GM12878 (cell line): ENCODE data around the gene POR. TPM values are rescaled to one million over a fixed set of nuclear protein-coding genes. Genes with fewer than 3 reads are reported as not detected.

Experiments used
- ATAC-seq: fragments of 200-7000 bp; cut with Tn5 transposase; 3 replicates; pipeline ENCODE4 v1.9.1; 2020; ENCODE audit warnings: mild to moderate bottlenecking, moderate library complexity
- BruUV-seq: library from RNA; stranded (reverse); fragments of 400-500 nt; replicated peaks from 2 replicates; lab custom pipeline; 2021; lab: Mats Ljungman, UMichigan
- CTCF ChIA-PET: fragments of 300-600 bp; sonication (Branson Sonifier 250); formaldehyde crosslinking; extraction: SDS; loops from one replicate; lab custom pipeline; 2021; ENCODE audit warnings: inconsistent platforms; lab: Yijun Ruan, JAX
- POLR2A ChIA-PET: fragments of 350-600 bp; formaldehyde crosslinking; extraction: SDS; loops from one replicate; lab custom pipeline; 2021; ENCODE audit warnings: inconsistent platforms; lab: Charles Lee
- RAD21 ChIA-PET: fragments of 300-600 bp; sonication (Branson Sonifier 250); formaldehyde crosslinking; loops from one replicate; lab custom pipeline; 2023; ENCODE audit warnings: antibody characterized with exemption; ENCODE audit not compliant: unreplicated experiment; lab: Charles Lee
- SMC1A ChIA-PET: fragments of 300-600 bp; sonication (Branson Sonifier 250); formaldehyde crosslinking; loops from one replicate; lab custom pipeline; 2023; ENCODE audit not compliant: unreplicated experiment, uncharacterized antibody; lab: Charles Lee
- DNase-seq: peaks from one replicate; pipeline ENCODE4 v3.0.0-alpha.2; 2011; ENCODE audit warnings: low read depth, low spot score
- FAIRE-seq: peaks from 3 replicates; lab custom pipeline; 2011; peaks lifted over from hg19 to GRCh38; lab: Jason Lieb, UNC
- H2AFZ ChIP-seq: 2 replicates; pipeline ENCODE4 v1.6.0; 2011; ENCODE audit warnings: low read depth, low read length, control low read depth; ENCODE audit not compliant: control insufficient read depth
- H3K27ac ChIP-seq: 2 replicates; pipeline ENCODE4 v1.5.1; 2011; ENCODE audit warnings: control low read depth; ENCODE audit not compliant: control insufficient read depth, insufficient read depth
- H3K27me3 ChIP-seq, 2 experiments: replicated peaks in 1 of 2; 2 replicates each; pipeline versions ENCODE4 v1.6.0 to v1.6.1; 2011; ENCODE audit warnings: low read length in 1 of 2; ENCODE audit not compliant: control insufficient read depth in 2 of 2, insufficient read depth in 2 of 2
- H3K36me3 ChIP-seq, 2 experiments: 2 replicates each; pipeline ENCODE4 v1.5.1; 2011; ENCODE audit warnings: low read length in 1 of 2; ENCODE audit not compliant: control insufficient read depth in 2 of 2, insufficient read depth in 2 of 2
- H3K4me1 ChIP-seq: 2 replicates; pipeline ENCODE4 v1.6.1; 2011; ENCODE audit warnings: mild to moderate bottlenecking, low read length, moderate library complexity, mixed read lengths; ENCODE audit not compliant: control insufficient read depth, insufficient read depth
- H3K4me2 ChIP-seq: 2 replicates; pipeline ENCODE4 v1.6.0; 2011; ENCODE audit warnings: control low read depth; ENCODE audit not compliant: control insufficient read depth, insufficient read depth
- H3K4me3 ChIP-seq: fragments of 200-600 bp; sonication (generic); 2 replicates; pipeline ENCODE4 v1.5.1; 2016
- H3K79me2 ChIP-seq: 2 replicates; pipeline ENCODE4 v1.6.0; 2011; ENCODE audit warnings: low read length; ENCODE audit not compliant: control insufficient read depth, insufficient read depth
- H3K9ac ChIP-seq: 2 replicates; pipeline ENCODE4 v1.8.0; 2011; ENCODE audit warnings: low read length, control low read depth, mixed read lengths; ENCODE audit not compliant: control insufficient read depth, insufficient read depth
- H3K9me3 ChIP-seq: replicated peaks from 3 replicates; pipeline ENCODE4 v1.5.1; 2011; ENCODE audit warnings: mild to moderate bottlenecking, low read length; ENCODE audit not compliant: control insufficient read depth, insufficient read depth
- H4K20me1 ChIP-seq: 2 replicates; pipeline ENCODE4 v1.6.0; 2011; ENCODE audit not compliant: control insufficient read depth, insufficient read depth
- BHLHE40 ChIP-seq, 2 experiments: fragments of 450-650 bp in 1 of 2; IDR thresholded peaks; 2 replicates each; pipeline ENCODE4 v1.6.1; 2011 to 2017; ENCODE audit warnings: low read depth in 2 of 2, borderline replicate concordance in 1 of 2, improper control_type of control experiment in 1 of 2, low read length in 1 of 2, mild to moderate bottlenecking in 1 of 2
- LARP7 ChIP-seq: fragments of 450-650 bp; IDR thresholded peaks from 2 replicates; pipeline ENCODE4 v1.6.1; 2017; ENCODE audit warnings: mild to moderate bottlenecking
- PBX3 ChIP-seq: IDR thresholded peaks from 2 replicates; pipeline ENCODE4 v1.6.1; 2011; ENCODE audit warnings: mild to moderate bottlenecking, low read depth, low read length, moderate library complexity; ENCODE audit not compliant: insufficient replicate concordance
- PKNOX1 ChIP-seq: fragments of 450-650 bp; IDR thresholded peaks from 2 replicates; pipeline ENCODE4 v1.6.1; 2016; ENCODE audit warnings: mild to moderate bottlenecking
- RAD21 ChIP-seq: IDR thresholded peaks from 2 replicates; pipeline ENCODE4 v1.6.1; 2011; ENCODE audit warnings: mild to moderate bottlenecking, low read depth, low read length, moderate library complexity; ENCODE audit not compliant: insufficient read depth
- SMAD5 ChIP-seq: IDR thresholded peaks from 2 replicates; pipeline ENCODE4 v1.6.1; 2016; ENCODE audit warnings: antibody characterized with exemption, low read depth
- YBX1 ChIP-seq: fragments of 450-650 bp; IDR thresholded peaks from 2 replicates; pipeline ENCODE4 v1.6.1; 2016; ENCODE audit warnings: antibody characterized with exemption
- WGBS: methylation state at CpG from one replicate; pipeline ENCODE4 v1.1.6; 2016; ENCODE audit warnings: low lambda C conversion rate; ENCODE audit not compliant: insufficient replicate concordance, insufficient coverage; ENCODE audit errors: missing lambda C conversion rate; 5-methylcytosine and 5-hydroxymethylcytosine counted together
- in situ Hi-C: fragments of 300-500 bp; cut with MboI; formaldehyde crosslinking; loops from 9 replicates; pipeline ENCODE4 v1.14.3; 2018; ENCODE audit warnings: mixed read lengths
- intact Hi-C: fragments of 100-400 bp; cut with micrococcal nuclease; formaldehyde crosslinking; loops from one replicate; pipeline ENCODE4 v1.14.2; 2022; ENCODE audit not compliant: unreplicated experiment
- polyA plus RNA-seq, 11 experiments: library from polyadenylated mRNA; depleted of rRNA in 4 of 11; unstranded in 6 of 11; stranded (reverse) in 5 of 11; fragments of >200 nt; fragmentation: Nextera tagmentation in 4 of 11; fragmentation: Illumina TruSeq in 1 of 11; extraction: Ambion mirVana in 4 of 11; extraction: Trizol in 1 of 11; gene quantifications; 1 replicate in 1 of 11; 2 replicates in 10 of 11; pipeline versions ENCODE4 v1.2.1 to v1.2.3, GENCODE V29; 2011 to 2016; ENCODE audit warnings: inconsistent platforms in 2 of 11, missing spikeins in 2 of 11, low read depth in 1 of 11
- total RNA-seq, 4 experiments: library from RNA; depleted of rRNA in 3 of 4; stranded (reverse); fragments of >200 nt in 3 of 4; fragmentation: Illumina TruSeq in 1 of 4; extraction: Trizol in 1 of 4; gene quantifications; 2 replicates each; pipeline versions ENCODE4 v1.2.1 to v1.2.3, GENCODE V29; 2013 to 2021
- TF ChIP-seq, protein P1 (sequence below), 3 experiments: IDR thresholded peaks in 2 of 3; conservative IDR thresholded peaks in 1 of 3; 2 replicates each; pipeline ENCODE4 v1.5.1; 2011; ENCODE audit warnings: low read depth in 3 of 3, low read length in 3 of 3, mild to moderate bottlenecking in 3 of 3, control low read depth in 2 of 3, moderate library complexity in 2 of 3, inconsistent platforms in 1 of 3, mixed read lengths in 1 of 3; ENCODE audit not compliant: control insufficient read depth in 2 of 3, insufficient read depth in 1 of 3; ENCODE audit errors: extremely low read depth in 1 of 3

Gene POR
- total and polyA plus RNA-seq, 10 of the 15 experiments (the other 5 are each of a cell fraction or from before 2014, with no cell fraction given), result 2.2 to 75.8 (median 35.9) TPM

- Histone ChIP-seq H3K9ac (no peak overlapping the region), H3K4me1 (no peaks in the 10 kb centered on the region), H3K27ac (no peak overlapping the region), H3K4me3 (no peak overlapping the region), H3K79me2 (no peaks in the 10 kb centered on the region), H4K20me1 (no peaks in the 10 kb centered on the region), H2AFZ (no peak overlapping the region; the same call in 1 of the 2 replicates), H3K9me3 (no peaks in the 10 kb centered on the region), H3K27me3 (no peaks in the 10 kb centered on the region), H3K36me3 (no peaks in the 10 kb centered on the region), H3K4me2 (no peak overlapping the region)
- ATAC-seq, result peak; percentile 46
- intact Hi-C loops (loop anchor here (1.0 kb wide), 1 partner anchor 154 kb away; no protein-coding TSS in a partner anchor), in situ Hi-C loops (loop anchor here (5.0 kb wide), 1 partner anchor 156 kb away; no protein-coding TSS in a partner anchor)
- ChIA-PET CTCF (interaction anchor here (0.7 to 10.9 kb wide), 13 partner anchors 8 to 311 kb away, joined by 3 to 247 read pairs (median 5); partner anchors contain the start of genes POR and RHBDD2), SMC1A (interaction anchor here (0.8 to 4.9 kb wide), 6 partner anchors 99 to 157 kb away, joined by 3 to 75 read pairs (median 4); no protein-coding TSS in a partner anchor), RAD21 (interaction anchor here (1.0 to 4.9 kb wide), 5 partner anchors 48 to 397 kb away, joined by 3 to 115 read pairs (median 4); no protein-coding TSS in a partner anchor), POLR2A (interaction anchor here (1.5 to 1.9 kb wide), 2 partner anchors 49 to 154 kb away, joined by 3 to 9 read pairs; partner anchors contain the start of gene POR)
- 24% methylated on average over 5 of the region's 5 CpGs for WGBS
- no peak for FAIRE-seq
- no peak for TF ChIP-seq BHLHE40 (IDR thresholded peaks at IDR 0.05; ENCODE audit: borderline replicate concordance in 1 of 2, low read depth in 2 of 2, low read length in 1 of 2)
- no peak for DNase-seq
- no TSS peak for BruUV-seq
Measured at GRCh38 chr7:75866114-75866488, 48.9 kb upstream of the POR start.

GRCh38 chr7:75866489-75867389 lies 48.2 kb upstream of the POR start:
- no peak overlapping the region for H3K4me3 ChIP-seq
- H3K4me1 ChIP-seq, result no peaks in the 10 kb centered on the region
- no peaks in the 10 kb centered on the region for H3K9me3 ChIP-seq
- no peaks in the 10 kb centered on the region for H3K79me2 ChIP-seq
- no peak overlapping the region; the same call in 1 of the 2 replicates for H2AFZ ChIP-seq
- no peaks in the 10 kb centered on the region for H4K20me1 ChIP-seq
- DNase-seq (no peak), ATAC-seq (peak; percentile 98), FAIRE-seq (no peak)
- BruUV-seq, result no TSS peak
- no peak overlapping the region for H3K4me2 ChIP-seq
- ChIA-PET RAD21 (interaction anchor here (0.6 to 4.9 kb wide), 7 partner anchors 12 to 397 kb away, joined by 3 to 115 read pairs (median 4); partner anchors contain the start of gene RHBDD2), POLR2A (interaction anchor here (0.7 to 1.9 kb wide), 3 partner anchors 12 to 153 kb away, joined by 3 to 9 read pairs (median 3); partner anchors contain the start of gene POR), CTCF (interaction anchor here (1.1 to 10.9 kb wide), 13 partner anchors 8 to 311 kb away, joined by 3 to 247 read pairs (median 7); partner anchors contain the start of genes POR and RHBDD2), SMC1A (interaction anchor here (0.8 to 4.9 kb wide), 10 partner anchors 12 to 156 kb away, joined by 3 to 75 read pairs (median 4); partner anchors contain the start of gene RHBDD2)
- 46% methylated on average over 19 of the region's 19 CpGs for WGBS
- H3K27ac ChIP-seq, result no peak overlapping the region
- intact Hi-C loops (loop anchor here (1.0 kb wide), 1 partner anchor 154 kb away; no protein-coding TSS in a partner anchor), in situ Hi-C loops (loop anchor here (5.0 kb wide), 1 partner anchor 156 kb away; no protein-coding TSS in a partner anchor)
- no peak overlapping the region for H3K9ac ChIP-seq
- no peaks in the 10 kb centered on the region for H3K36me3 ChIP-seq
- no peaks in the 10 kb centered on the region for H3K27me3 ChIP-seq
- TF ChIP-seq PBX3, result peak; percentile 37
- peak; percentile 56 for TF ChIP-seq PKNOX1
- no peak for TF ChIP-seq SMAD5
- TF ChIP-seq YBX1, result no peak
- TF ChIP-seq RAD21, result peak; percentile 97
- TF ChIP-seq LARP7, result 0 out of 2 replicates have a peak, but pooled peaks have one; percentile 23
- TF ChIP-seq, protein P1, sequence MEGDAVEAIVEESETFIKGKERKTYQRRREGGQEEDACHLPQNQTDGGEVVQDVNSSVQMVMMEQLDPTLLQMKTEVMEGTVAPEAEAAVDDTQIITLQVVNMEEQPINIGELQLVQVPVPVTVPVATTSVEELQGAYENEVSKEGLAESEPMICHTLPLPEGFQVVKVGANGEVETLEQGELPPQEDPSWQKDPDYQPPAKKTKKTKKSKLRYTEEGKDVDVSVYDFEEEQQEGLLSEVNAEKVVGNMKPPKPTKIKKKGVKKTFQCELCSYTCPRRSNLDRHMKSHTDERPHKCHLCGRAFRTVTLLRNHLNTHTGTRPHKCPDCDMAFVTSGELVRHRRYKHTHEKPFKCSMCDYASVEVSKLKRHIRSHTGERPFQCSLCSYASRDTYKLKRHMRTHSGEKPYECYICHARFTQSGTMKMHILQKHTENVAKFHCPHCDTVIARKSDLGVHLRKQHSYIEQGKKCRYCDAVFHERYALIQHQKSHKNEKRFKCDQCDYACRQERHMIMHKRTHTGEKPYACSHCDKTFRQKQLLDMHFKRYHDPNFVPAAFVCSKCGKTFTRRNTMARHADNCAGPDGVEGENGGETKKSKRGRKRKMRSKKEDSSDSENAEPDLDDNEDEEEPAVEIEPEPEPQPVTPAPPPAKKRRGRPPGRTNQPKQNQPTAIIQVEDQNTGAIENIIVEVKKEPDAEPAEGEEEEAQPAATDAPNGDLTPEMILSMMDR (IDR thresholded peaks at IDR 0.05 in 2 of 3, conservative IDR thresholded peaks at IDR 0.05 in 1 of 3; ENCODE audit: control insufficient read depth in 2 of 3, extremely low read depth in 1 of 3, insufficient read depth in 1 of 3, low read depth in 3 of 3, low read length in 3 of 3), result peak; percentile 97 to 98 (median 97)
